Panc1 (cell line): ENCODE measurements around the gene CCDC71. TPM values are rescaled to one million over a fixed set of nuclear protein-coding genes. Genes with fewer than 3 reads are reported as not detected.

ENCODE experiments used
- ATAC-seq: fragments of 200-7000 bp; cut with Tn5 transposase; 2 replicates; pipeline ENCODE4 v1.9.1; 2020; ENCODE audit warnings: mild to moderate bottlenecking, moderate library complexity
- BruUV-seq: library from RNA; stranded (reverse); fragments of 400-500 nt; replicated peaks from 2 replicates; lab custom pipeline; 2021; lab: Mats Ljungman, UMichigan
- CTCF ChIA-PET: fragments of 300-600 bp; sonication (Branson Sonifier 250); formaldehyde crosslinking; loops from one replicate; lab custom pipeline; 2022; ENCODE audit warnings: antibody characterized with exemption; lab: Charles Lee
- POLR2A ChIA-PET: fragments of 300-600 bp; sonication (Branson Sonifier 250); formaldehyde crosslinking; loops from one replicate; lab custom pipeline; 2022; ENCODE audit warnings: antibody characterized with exemption; lab: Charles Lee
- DNase-seq: peaks from one replicate; pipeline ENCODE4 v3.0.0-alpha.2; 2010; ENCODE audit warnings: low read depth, low spot score
- H3K27ac ChIP-seq: 2 replicates; pipeline ENCODE4 v1.5.1; 2011; ENCODE audit warnings: mild to moderate bottlenecking, low read length, inconsistent platforms
- H3K27me3 ChIP-seq: fragments of 200-500 bp; sonication (Bioruptor generic); 2 replicates; pipeline ENCODE4 v1.6.0; 2014; ENCODE audit warnings: low read length, inconsistent platforms; ENCODE audit not compliant: control insufficient read depth, insufficient read depth
- H3K36me3 ChIP-seq: fragments of 200-500 bp; sonication (Bioruptor generic); 2 replicates; pipeline ENCODE4 v1.5.1; 2014; ENCODE audit warnings: inconsistent platforms, mild to moderate bottlenecking, low read length, moderate library complexity; ENCODE audit not compliant: control insufficient read depth, insufficient read depth
- H3K4me1 ChIP-seq: 2 replicates; pipeline ENCODE4 v1.5.1; 2011; ENCODE audit warnings: inconsistent platforms, mild to moderate bottlenecking, low read length, moderate library complexity; ENCODE audit not compliant: control insufficient read depth, insufficient read depth
- H3K4me3 ChIP-seq, 2 experiments: 2 replicates each; pipeline ENCODE4 v1.5.1; 2011 to 2012; ENCODE audit warnings: low read depth in 2 of 2, low read length in 2 of 2, mild to moderate bottlenecking in 2 of 2, inconsistent platforms in 1 of 2, moderate library complexity in 1 of 2
- H3K9me3 ChIP-seq: fragments of 200-500 bp; sonication (Bioruptor generic); 2 replicates; pipeline ENCODE4 v1.5.1; 2014; ENCODE audit warnings: low read depth, mild to moderate bottlenecking, inconsistent platforms, low read length, moderate library complexity; ENCODE audit not compliant: control insufficient read depth, insufficient read depth
- POLR2AphosphoS5 ChIP-seq: IDR thresholded peaks from 2 replicates; pipeline ENCODE4 v1.6.1; 2012; ENCODE audit warnings: mild to moderate bottlenecking, low read depth, low read length, moderate library complexity
- SIN3A ChIP-seq: IDR thresholded peaks from 2 replicates; pipeline ENCODE4 v1.6.1; 2012; ENCODE audit warnings: low read depth, mild to moderate bottlenecking, low read length, moderate library complexity, borderline replicate concordance; ENCODE audit not compliant: insufficient read depth
- TCF7L2 ChIP-seq: IDR thresholded peaks from 2 replicates; pipeline ENCODE4 v1.6.1; 2011; ENCODE audit warnings: mild to moderate bottlenecking, low read depth, low read length, inconsistent platforms
- in situ Hi-C: cut with HindIII; loops from 2 replicates; pipeline ENCODE4 v1.10.0; 2016; ENCODE audit warnings: low sequenced_read_pairs, low pct_unique_long_range_greater_than_20kb
- intact Hi-C: fragments of 100-400 bp; cut with micrococcal nuclease; formaldehyde crosslinking; loops from one replicate; pipeline ENCODE4 v1.10.0; 2022; ENCODE audit not compliant: unreplicated experiment
- total RNA-seq: library from RNA; stranded (reverse); gene quantifications from one replicate; pipeline ENCODE4 v1.2.1, GENCODE V29; 2021; ENCODE audit not compliant: unreplicated experiment
- TF ChIP-seq, protein P1 (sequence below): fragments of 450-650 bp; IDR thresholded peaks from 2 replicates; pipeline ENCODE4 v1.5.1; 2017; ENCODE audit warnings: mild to moderate bottlenecking
- TF ChIP-seq, protein P2 (sequence below), 2 experiments: IDR thresholded peaks; 2 replicates each; pipeline ENCODE4 v1.6.1; 2011 to 2012; ENCODE audit warnings: low read depth in 2 of 2, control low read depth in 1 of 2, low read length in 1 of 2, mild to moderate bottlenecking in 1 of 2, moderate library complexity in 1 of 2; ENCODE audit not compliant: insufficient read depth in 1 of 2

Gene CCDC71
- total RNA-seq, 1 experiment from 2014 or later = 14.1 TPM

DNA sequence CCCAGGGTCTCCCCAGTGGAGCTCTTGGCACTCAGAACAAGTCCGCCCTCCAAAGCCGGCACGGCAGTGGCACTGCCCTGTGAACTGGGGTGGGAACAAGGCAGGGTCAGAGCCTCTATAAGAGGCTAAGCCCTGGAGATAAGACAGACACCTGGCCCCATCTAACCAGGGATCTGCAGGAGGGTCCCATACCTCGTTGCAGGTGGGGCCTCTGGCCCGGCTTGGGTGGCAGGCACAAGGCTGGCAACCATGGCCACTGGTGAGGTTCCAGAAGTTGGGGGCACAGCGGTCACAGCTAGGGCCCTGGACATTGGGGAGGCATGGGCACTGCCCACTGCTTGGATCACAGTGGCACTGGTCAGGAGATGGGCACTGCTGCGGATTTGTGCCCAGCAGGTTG is 41.9 kb downstream of the CCDC71 start:
- ATAC-seq (no peak), DNase-seq (no peak)
- intact Hi-C loops = no loop called here
- no peaks in the 10 kb centered on the region for H3K9me3 ChIP-seq
- peaks cover 8% of the 10 kb centered on the region for H3K4me1 ChIP-seq
- ChIA-PET POLR2A (no interaction called here), CTCF (no interaction called here)
- in situ Hi-C loops = no loop called here
- no peak overlapping the region for H3K27ac ChIP-seq
- no peaks in the 10 kb centered on the region; the same call in 1 of the 2 replicates for H3K36me3 ChIP-seq
- no peak overlapping the region for H3K4me3 ChIP-seq
- TF ChIP-seq SIN3A = no peak
- TF ChIP-seq, protein P1, sequence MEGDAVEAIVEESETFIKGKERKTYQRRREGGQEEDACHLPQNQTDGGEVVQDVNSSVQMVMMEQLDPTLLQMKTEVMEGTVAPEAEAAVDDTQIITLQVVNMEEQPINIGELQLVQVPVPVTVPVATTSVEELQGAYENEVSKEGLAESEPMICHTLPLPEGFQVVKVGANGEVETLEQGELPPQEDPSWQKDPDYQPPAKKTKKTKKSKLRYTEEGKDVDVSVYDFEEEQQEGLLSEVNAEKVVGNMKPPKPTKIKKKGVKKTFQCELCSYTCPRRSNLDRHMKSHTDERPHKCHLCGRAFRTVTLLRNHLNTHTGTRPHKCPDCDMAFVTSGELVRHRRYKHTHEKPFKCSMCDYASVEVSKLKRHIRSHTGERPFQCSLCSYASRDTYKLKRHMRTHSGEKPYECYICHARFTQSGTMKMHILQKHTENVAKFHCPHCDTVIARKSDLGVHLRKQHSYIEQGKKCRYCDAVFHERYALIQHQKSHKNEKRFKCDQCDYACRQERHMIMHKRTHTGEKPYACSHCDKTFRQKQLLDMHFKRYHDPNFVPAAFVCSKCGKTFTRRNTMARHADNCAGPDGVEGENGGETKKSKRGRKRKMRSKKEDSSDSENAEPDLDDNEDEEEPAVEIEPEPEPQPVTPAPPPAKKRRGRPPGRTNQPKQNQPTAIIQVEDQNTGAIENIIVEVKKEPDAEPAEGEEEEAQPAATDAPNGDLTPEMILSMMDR = no peak
- TF ChIP-seq, protein P2, sequence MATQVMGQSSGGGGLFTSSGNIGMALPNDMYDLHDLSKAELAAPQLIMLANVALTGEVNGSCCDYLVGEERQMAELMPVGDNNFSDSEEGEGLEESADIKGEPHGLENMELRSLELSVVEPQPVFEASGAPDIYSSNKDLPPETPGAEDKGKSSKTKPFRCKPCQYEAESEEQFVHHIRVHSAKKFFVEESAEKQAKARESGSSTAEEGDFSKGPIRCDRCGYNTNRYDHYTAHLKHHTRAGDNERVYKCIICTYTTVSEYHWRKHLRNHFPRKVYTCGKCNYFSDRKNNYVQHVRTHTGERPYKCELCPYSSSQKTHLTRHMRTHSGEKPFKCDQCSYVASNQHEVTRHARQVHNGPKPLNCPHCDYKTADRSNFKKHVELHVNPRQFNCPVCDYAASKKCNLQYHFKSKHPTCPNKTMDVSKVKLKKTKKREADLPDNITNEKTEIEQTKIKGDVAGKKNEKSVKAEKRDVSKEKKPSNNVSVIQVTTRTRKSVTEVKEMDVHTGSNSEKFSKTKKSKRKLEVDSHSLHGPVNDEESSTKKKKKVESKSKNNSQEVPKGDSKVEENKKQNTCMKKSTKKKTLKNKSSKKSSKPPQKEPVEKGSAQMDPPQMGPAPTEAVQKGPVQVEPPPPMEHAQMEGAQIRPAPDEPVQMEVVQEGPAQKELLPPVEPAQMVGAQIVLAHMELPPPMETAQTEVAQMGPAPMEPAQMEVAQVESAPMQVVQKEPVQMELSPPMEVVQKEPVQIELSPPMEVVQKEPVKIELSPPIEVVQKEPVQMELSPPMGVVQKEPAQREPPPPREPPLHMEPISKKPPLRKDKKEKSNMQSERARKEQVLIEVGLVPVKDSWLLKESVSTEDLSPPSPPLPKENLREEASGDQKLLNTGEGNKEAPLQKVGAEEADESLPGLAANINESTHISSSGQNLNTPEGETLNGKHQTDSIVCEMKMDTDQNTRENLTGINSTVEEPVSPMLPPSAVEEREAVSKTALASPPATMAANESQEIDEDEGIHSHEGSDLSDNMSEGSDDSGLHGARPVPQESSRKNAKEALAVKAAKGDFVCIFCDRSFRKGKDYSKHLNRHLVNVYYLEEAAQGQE (IDR thresholded peaks at IDR 0.05; ENCODE audit: insufficient read depth in 1 of 2, low read depth in 2 of 2, low read length in 1 of 2) = no peak
- H3K27me3 ChIP-seq = no peaks in the 10 kb centered on the region
- BruUV-seq = no TSS peak

DNA sequence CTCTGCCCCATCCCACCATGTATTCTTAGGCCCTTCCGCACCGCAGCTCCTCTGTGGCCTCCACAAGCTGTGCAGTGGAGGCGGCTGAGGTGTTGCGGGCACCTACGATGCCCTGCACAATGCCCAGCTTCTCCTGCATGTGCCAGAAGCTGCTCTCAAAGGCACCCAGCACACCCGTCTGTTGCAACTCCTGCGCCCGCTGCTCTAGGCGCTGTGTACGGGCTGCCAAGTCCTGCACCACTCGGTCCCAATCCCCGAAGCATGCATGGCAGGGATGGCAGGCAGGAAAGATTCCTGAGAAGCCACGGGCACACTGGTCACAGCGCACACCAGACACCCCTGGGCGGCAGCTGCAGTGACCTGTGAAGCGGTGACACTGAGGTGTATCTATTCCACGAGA is 42.4 kb downstream of the CCDC71 start:
- BruUV-seq = no TSS peak
- Histone ChIP-seq H3K4me1 (peaks cover 8% of the 10 kb centered on the region), H3K27me3 (no peaks in the 10 kb centered on the region), H3K27ac (no peak overlapping the region), H3K4me3 (no peak overlapping the region), H3K36me3 (no peaks in the 10 kb centered on the region; the same call in 1 of the 2 replicates), H3K9me3 (no peaks in the 10 kb centered on the region)
- TF ChIP-seq POLR2AphosphoS5 (no peak), TCF7L2 (no peak), SIN3A (no peak)
- TF ChIP-seq, protein P2 (IDR thresholded peaks at IDR 0.05; ENCODE audit: insufficient read depth in 1 of 2, low read depth in 2 of 2, low read length in 1 of 2) = no peak
- TF ChIP-seq, protein P1 = no peak
- intact Hi-C loops = no loop called here
- POLR2A ChIA-PET = no interaction called here
- in situ Hi-C loops = no loop called here
- DNase-seq = no peak
- CTCF ChIA-PET = no interaction called here
- no peak for ATAC-seq
